ENCODE measurements around the gene PTPRN2.

GRCh38 chr7:157558516-157558874 lies 1029.1 kb downstream of the PTPRN2 start:
- no peak for TF ChIP-seq GATA2 (IDR thresholded peaks at IDR 0.05; ENCODE audit: low read depth, low read length)
- TF ChIP-seq GATA3 (IDR thresholded peaks at IDR 0.05; ENCODE audit: low read depth, low read length): no peak

Data from SH-SY5Y (cell line).